Nephron (organoid): Measurements from ENCODE around the gene GPC5.
"Not testable (repeated sequence)": the region's sequence is repeated elsewhere in the genome, so short reads cannot be mapped to it uniquely, and the experiment has no call there.

Source experiments
- H3K27ac Mint-ChIP-seq, 3 experiments: 2 replicates each; pipeline ENCODE4 v1.8.0; 2020; ENCODE audit warnings: mixed read lengths in 3 of 3, mild to moderate bottlenecking in 2 of 3, moderate library complexity in 1 of 3
- H3K27me3 Mint-ChIP-seq: 2 replicates; pipeline ENCODE4 v1.8.0; 2021; ENCODE audit warnings: low read depth, mild to moderate bottlenecking, moderate library complexity, mixed read lengths
- H3K36me3 Mint-ChIP-seq: 2 replicates; pipeline ENCODE4 v1.8.0; 2020; ENCODE audit warnings: low read depth, mixed read lengths
- H3K4me1 Mint-ChIP-seq: 2 replicates; pipeline ENCODE4 v1.8.0; 2020; ENCODE audit warnings: mixed read lengths
- H3K4me3 Mint-ChIP-seq, 3 experiments: 2 replicates each; pipeline ENCODE4 v1.8.0; 2020; ENCODE audit warnings: mild to moderate bottlenecking in 3 of 3, mixed read lengths in 3 of 3, moderate library complexity in 2 of 3
- H3K9me3 Mint-ChIP-seq: 2 replicates; pipeline ENCODE4 v1.8.0; 2020; ENCODE audit warnings: mixed read lengths
- CTCF ChIP-seq, 3 experiments: fragments of 200-600 bp; sonication (generic); IDR thresholded peaks; one replicate each; pipeline ENCODE4 v1.5.0; 2021; ENCODE audit warnings: antibody characterized with exemption in 3 of 3; ENCODE audit not compliant: unreplicated experiment in 3 of 3

The GPC5 gene

GRCh38 chr13:92682832-92683517 lies 1284.6 kb downstream of the GPC5 start:
- no peaks in the 10 kb centered on the region for H3K36me3 Mint-ChIP-seq
- peak overlapping the region in 1 of 3 experiments; percentile 24 for H3K27ac Mint-ChIP-seq
- peaks cover 5% of the 10 kb centered on the region for H3K4me1 Mint-ChIP-seq
- no peaks in the 10 kb centered on the region for H3K27me3 Mint-ChIP-seq
- TF ChIP-seq CTCF (IDR thresholded peaks at IDR 0.05; ENCODE audit: unreplicated experiment in 3 of 3) = no peak
- peaks cover 2% of the 10 kb centered on the region for H3K9me3 Mint-ChIP-seq
- H3K4me3 Mint-ChIP-seq = no peak overlapping the region

- Mint-ChIP-seq H3K36me3 (peaks cover 6% of the 10 kb centered on the region), H3K27ac (no peak overlapping the region), H3K27me3 (no peaks in the 10 kb centered on the region), H3K4me3 (no peak overlapping the region), H3K9me3 (peaks cover 38% of the 10 kb centered on the region), H3K4me1 (no peaks in the 10 kb centered on the region)
- no peak for TF ChIP-seq CTCF (IDR thresholded peaks at IDR 0.05; ENCODE audit: unreplicated experiment in 3 of 3)
Observed at GRCh38 chr13:92694047-92694446, 1295.6 kb downstream of the GPC5 start.

- not testable (repeated sequence) for H3K27me3 Mint-ChIP-seq, H3K4me1 Mint-ChIP-seq, H3K27ac Mint-ChIP-seq, H3K36me3 Mint-ChIP-seq, H3K4me3 Mint-ChIP-seq
- H3K9me3 Mint-ChIP-seq = peaks cover 45% of the 10 kb centered on the region
Observed at GRCh38 chr13:92695827-92696226, 1297.4 kb downstream of the GPC5 start.

GRCh38 chr13:92716749-92717148 lies 1318.3 kb downstream of the GPC5 start:
- Mint-ChIP-seq H3K4me3 (no peak overlapping the region), H3K27ac (no peak overlapping the region), H3K9me3 (peaks cover 3% of the 10 kb centered on the region)

GRCh38 chr13:92717857-92718256 lies 1319.4 kb downstream of the GPC5 start:
- Mint-ChIP-seq H3K4me1 (no peaks in the 10 kb centered on the region), H3K27ac (no peak overlapping the region), H3K9me3 (peaks cover 2% of the 10 kb centered on the region), H3K36me3 (no peaks in the 10 kb centered on the region), H3K27me3 (no peaks in the 10 kb centered on the region), H3K4me3 (no peak overlapping the region)
- TF ChIP-seq CTCF (IDR thresholded peaks at IDR 0.05; ENCODE audit: unreplicated experiment in 3 of 3) = no peak

More at GRCh38 chr13:92716749-92717148, 1318.3 kb downstream of the GPC5 start:
- Mint-ChIP-seq H3K27me3 (no peaks in the 10 kb centered on the region), H3K36me3 (no peaks in the 10 kb centered on the region), H3K4me1 (no peaks in the 10 kb centered on the region)
- TF ChIP-seq CTCF (IDR thresholded peaks at IDR 0.05; ENCODE audit: unreplicated experiment in 3 of 3) = peak; percentile 20 to 43 (median 28)

GRCh38 chr13:92719868-92720267 lies 1321.4 kb downstream of the GPC5 start:
- no peaks in the 10 kb centered on the region for H3K9me3 Mint-ChIP-seq
- no peaks in the 10 kb centered on the region for H3K36me3 Mint-ChIP-seq
- no peak for TF ChIP-seq CTCF (IDR thresholded peaks at IDR 0.05; ENCODE audit: unreplicated experiment in 3 of 3)
- no peaks in the 10 kb centered on the region for H3K27me3 Mint-ChIP-seq
- no peak overlapping the region for H3K27ac Mint-ChIP-seq
- H3K4me3 Mint-ChIP-seq = no peak overlapping the region
- no peaks in the 10 kb centered on the region for H3K4me1 Mint-ChIP-seq
